K562 (cell line): ENCODE measurements around the gene PCNX4. TPM values are rescaled to one million over a fixed set of nuclear protein-coding genes. Genes with fewer than 3 reads are reported as not detected.
A peak's percentile ranks its signal among the peaks of the same experiment; 100 is the strongest.
"Not testable (repeated sequence)": the region's sequence is repeated elsewhere in the genome, so short reads cannot be mapped to it uniquely, and the experiment has no call there.

Experiments used
- ATAC-seq: fragments of 200-7000 bp; cut with Tn5 transposase; 3 replicates; pipeline ENCODE4 v1.9.1; 2020; ENCODE audit warnings: moderate library complexity
- BruUV-seq: library from RNA; stranded (reverse); fragments of 400-500 nt; replicated peaks from 2 replicates; lab custom pipeline; 2021; lab: Mats Ljungman, UMichigan
- CTCF ChIA-PET: fragments of 300-600 bp; formaldehyde crosslinking; extraction: SDS; loops from one replicate; lab custom pipeline; 2021; ENCODE audit warnings: low intra/inter-chr PET ratio; lab: Yijun Ruan, JAX
- POLR2A ChIA-PET: fragments of 300-600, 350-650 bp; sonication (Branson Sonifier 250); formaldehyde crosslinking; extraction: SDS; loops from one replicate; lab custom pipeline; 2021; ENCODE audit warnings: antibody characterized with exemption, inconsistent platforms; lab: Yijun Ruan, JAX
- DNase-seq, 4 experiments: peaks; one replicate each; pipeline versions ENCODE4 v3.0.0 to v3.0.0-alpha.2; 2011 to 2018; ENCODE audit warnings: low spot score in 3 of 4, mixed read lengths in 3 of 4; ENCODE audit errors: extremely low read depth in 1 of 4
- FAIRE-seq: peaks from 2 replicates; lab custom pipeline; 2011; peaks lifted over from hg19 to GRCh38; lab: Jason Lieb, UNC
- H2AFZ ChIP-seq: 2 replicates; pipeline ENCODE4 v1.6.0; 2011; ENCODE audit warnings: low read depth, low read length, control low read depth, inconsistent platforms
- H3K27ac ChIP-seq: fragments of 200-600 bp; 3 replicates; pipeline ENCODE4 v1.8.0; 2011; ENCODE audit warnings: low read depth, mild to moderate bottlenecking, control low read depth, inconsistent platforms, low read length, moderate library complexity, mixed read lengths; ENCODE audit errors: extremely low read depth
- H3K27me3 ChIP-seq, 2 experiments: fragments of 300-600 bp in 1 of 2; 2 replicates in 1 of 2; 3 replicates in 1 of 2; pipeline versions ENCODE4 v1.6.0 to v1.8.0; 2011; ENCODE audit warnings: inconsistent platforms in 2 of 2, low read length in 2 of 2, mild to moderate bottlenecking in 1 of 2, mixed read lengths in 1 of 2, moderate library complexity in 1 of 2; ENCODE audit not compliant: control insufficient read depth in 2 of 2, insufficient read depth in 2 of 2
- H3K36me3 ChIP-seq: fragments of 300-600 bp; 3 replicates; pipeline ENCODE4 v1.8.0; 2011; ENCODE audit warnings: mild to moderate bottlenecking, low read length, inconsistent platforms; ENCODE audit not compliant: control insufficient read depth, insufficient read depth
- H3K4me1 ChIP-seq, 2 experiments: fragments of 200-600 bp in 1 of 2; replicated peaks in 1 of 2; 2 replicates in 1 of 2; 3 replicates in 1 of 2; pipeline versions ENCODE4 v1.5.1 to v1.8.0; 2011; ENCODE audit warnings: inconsistent platforms in 2 of 2, low read length in 2 of 2, mild to moderate bottlenecking in 1 of 2, mixed read lengths in 1 of 2, moderate library complexity in 1 of 2; ENCODE audit not compliant: control insufficient read depth in 2 of 2, insufficient read depth in 2 of 2
- H3K4me2 ChIP-seq: 2 replicates; pipeline ENCODE4 v1.6.1; 2011; ENCODE audit warnings: low read length, control low read depth, inconsistent platforms, mixed read lengths; ENCODE audit not compliant: insufficient read depth
- H3K4me3 ChIP-seq: fragments of 200-600 bp; sonication (generic), shearing (Covaris generic); 2 replicates; pipeline ENCODE4 v1.5.1; 2016; ENCODE audit warnings: control low read depth, inconsistent platforms
- H3K79me2 ChIP-seq: fragments of 200-600 bp; 3 replicates; pipeline ENCODE4 v1.8.0; 2011; ENCODE audit warnings: low read length, inconsistent platforms; ENCODE audit not compliant: control insufficient read depth, insufficient read depth
- H3K9ac ChIP-seq, 2 experiments: 2 replicates each; pipeline versions ENCODE4 v1.6.0 to v1.6.1; 2011; ENCODE audit warnings: low read depth in 2 of 2, low read length in 2 of 2, control low read depth in 1 of 2, inconsistent platforms in 1 of 2, mild to moderate bottlenecking in 1 of 2, mixed read lengths in 1 of 2; ENCODE audit not compliant: insufficient read depth in 1 of 2
- H3K9me1 ChIP-seq: one replicate; pipeline ENCODE4 v1.6.0; 2011; ENCODE audit warnings: inconsistent platforms, mild to moderate bottlenecking, low read length, moderate library complexity; ENCODE audit not compliant: control insufficient read depth, insufficient read depth
- H3K9me3 ChIP-seq: replicated peaks from 2 replicates; pipeline ENCODE4 v1.5.1; 2011; ENCODE audit warnings: low read depth, low read length, inconsistent platforms; ENCODE audit not compliant: control insufficient read depth, insufficient read depth
- H4K20me1 ChIP-seq: replicated peaks from 2 replicates; pipeline ENCODE4 v1.6.1; 2011; ENCODE audit warnings: low read length, inconsistent platforms, mixed read lengths; ENCODE audit not compliant: control insufficient read depth, insufficient read depth
- ZNF79 ChIP-seq: fragments of 250-450 bp; sonication (Bioruptor Pico); IDR thresholded peaks from 2 replicates; pipeline ENCODE4 v1.4.0; 2020; ENCODE audit warnings: low read depth, mild to moderate bottlenecking, moderate library complexity
- WGBS: fragments of 100-300 bp; shearing (Covaris generic); methylation state at CpG from one replicate; pipeline ENCODE4 v1.1.6; 2016; ENCODE audit warnings: low coverage, mixed read lengths; ENCODE audit not compliant: insufficient coverage; ENCODE audit errors: missing lambda C conversion rate; 5-methylcytosine and 5-hydroxymethylcytosine counted together
- in situ Hi-C: fragments of 300-500 bp; cut with MboI; formaldehyde crosslinking; loops from 4 replicates; pipeline ENCODE4 v1.15.0; 2018; ENCODE audit warnings: inconsistent platforms, mixed read lengths
- intact Hi-C: fragments of 100-400 bp; cut with micrococcal nuclease; formaldehyde crosslinking; loops from 2 replicates; pipeline ENCODE4 v1.14.2; 2022
- polyA plus RNA-seq, 8 experiments: library from polyadenylated mRNA; depleted of rRNA in 4 of 8; stranded (reverse) in 5 of 8; unstranded in 3 of 8; fragments of >200 nt; fragmentation: Nextera tagmentation in 2 of 8; fragmentation: Illumina TruSeq in 1 of 8; extraction: Ambion mirVana in 2 of 8; extraction: Trizol in 1 of 8; gene quantifications; 2 replicates each; pipeline versions ENCODE4 v1.2.1 to v1.2.3, GENCODE V29; 2011 to 2014; ENCODE audit warnings: inconsistent platforms in 1 of 8, missing spikeins in 1 of 8
- total RNA-seq, 7 experiments: library from RNA; depleted of rRNA in 6 of 7; stranded (reverse); fragments of >200 nt in 6 of 7; fragmentation: Illumina TruSeq in 2 of 7; extraction: Trizol in 2 of 7; gene quantifications; 2 replicates each; pipeline versions ENCODE4 v1.2.1 to v1.2.3, GENCODE V29; 2011 to 2021; ENCODE audit warnings: low replicate concordance in 1 of 7
- TF ChIP-seq, protein P1 (sequence below), 2 experiments: IDR thresholded peaks; 2 replicates each; pipeline ENCODE4 v1.6.1; 2011; ENCODE audit warnings: borderline replicate concordance in 1 of 2, control low read depth in 1 of 2, low read depth in 1 of 2, low read length in 1 of 2, mild to moderate bottlenecking in 1 of 2, mixed read lengths in 1 of 2, moderate library complexity in 1 of 2; ENCODE audit not compliant: insufficient read depth in 1 of 2, insufficient read length in 1 of 2, poor library complexity in 1 of 2, severe bottlenecking in 1 of 2; ENCODE audit errors: extremely low read depth in 1 of 2

Gene PCNX4
- total and polyA plus RNA-seq, 9 of the 15 experiments (the other 6 are each of a cell fraction or from before 2014, with no cell fraction given): 10.0 to 41.2 (median 22.4) TPM

DNA sequence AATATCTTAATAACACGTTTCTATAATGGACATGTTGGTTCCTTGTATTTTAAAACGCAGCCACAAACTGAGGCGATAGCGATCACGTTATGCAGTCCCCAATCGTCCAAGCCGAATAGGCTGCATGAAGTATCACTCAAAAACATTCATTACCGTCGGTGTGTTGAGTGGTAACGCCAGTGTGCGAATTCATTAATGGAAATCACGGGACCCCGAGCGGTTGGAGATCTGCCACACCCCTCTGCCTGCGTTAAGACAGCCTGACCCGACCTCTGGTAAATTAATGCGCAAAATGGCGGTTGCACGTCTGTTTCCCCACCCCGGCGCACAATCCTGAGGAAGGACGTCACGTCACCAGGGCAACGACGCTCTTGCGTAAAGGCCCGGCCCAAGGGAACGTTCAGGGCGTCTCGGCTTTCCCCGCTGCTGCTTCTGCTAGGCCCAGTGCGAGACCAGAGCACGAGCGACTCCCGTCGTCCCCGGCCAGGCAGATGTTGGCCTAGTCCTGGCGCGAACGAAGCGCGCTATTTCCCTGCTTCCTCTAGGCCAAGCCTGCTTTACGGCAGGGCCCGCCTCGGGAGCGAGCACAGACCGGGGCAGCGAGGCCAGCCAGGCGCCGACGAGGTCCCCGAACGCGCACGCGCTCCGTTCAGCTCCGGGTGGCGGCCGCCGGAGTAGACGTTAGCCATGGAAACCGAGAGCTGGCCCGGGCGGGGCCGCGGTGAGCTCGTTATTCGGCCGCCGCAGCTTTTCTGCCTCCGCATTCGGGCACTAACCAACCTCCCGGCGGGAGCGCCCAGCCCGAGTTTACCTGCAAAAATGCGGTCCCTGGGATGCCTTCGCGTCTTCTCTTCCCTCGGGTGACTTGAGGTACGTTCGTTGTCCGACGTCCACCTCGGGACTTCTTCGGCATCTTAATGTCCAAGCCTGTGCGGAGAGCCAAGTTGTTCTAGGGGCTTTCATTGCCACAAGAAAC lies at the start of gene PCNX4 (continued):
- TF ChIP-seq, protein P1, sequence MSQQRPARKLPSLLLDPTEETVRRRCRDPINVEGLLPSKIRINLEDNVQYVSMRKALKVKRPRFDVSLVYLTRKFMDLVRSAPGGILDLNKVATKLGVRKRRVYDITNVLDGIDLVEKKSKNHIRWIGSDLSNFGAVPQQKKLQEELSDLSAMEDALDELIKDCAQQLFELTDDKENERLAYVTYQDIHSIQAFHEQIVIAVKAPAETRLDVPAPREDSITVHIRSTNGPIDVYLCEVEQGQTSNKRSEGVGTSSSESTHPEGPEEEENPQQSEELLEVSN (IDR thresholded peaks at IDR 0.05; ENCODE audit: borderline replicate concordance in 1 of 2, extremely low read depth in 1 of 2, insufficient read depth in 1 of 2, insufficient read length in 1 of 2, low read depth in 1 of 2, low read length in 1 of 2, poor library complexity in 1 of 2, severe bottlenecking in 1 of 2): peak; percentile 62 to 69
- TF ChIP-seq ZNF79 (CRISPR knock-in tag): no peak

DNA sequence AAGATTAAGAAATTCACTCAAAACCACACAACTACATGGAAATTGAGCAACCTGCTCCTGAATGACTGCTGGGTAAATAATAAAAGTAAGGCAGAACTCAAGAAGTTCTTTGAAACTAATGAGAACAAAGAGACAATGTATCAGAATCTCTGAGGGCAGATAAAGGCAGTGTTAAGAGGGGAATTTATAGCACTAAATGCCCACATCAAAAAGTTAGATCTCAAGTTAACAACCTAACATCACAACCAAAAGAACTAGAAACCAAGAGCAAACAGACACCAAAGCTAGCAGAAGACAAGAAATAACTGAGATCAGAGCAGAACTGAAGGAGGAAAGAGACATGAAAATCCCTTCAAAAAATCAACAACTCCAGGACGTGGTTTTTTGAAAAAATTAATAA lies 43.7 kb upstream of the PCNX4 start:
- intact Hi-C loops, POLR2A ChIA-PET, H3K36me3 ChIP-seq, H3K4me1 ChIP-seq, H3K9me1 ChIP-seq, H3K4me3 ChIP-seq, CTCF ChIA-PET, H3K4me2 ChIP-seq, H4K20me1 ChIP-seq, H3K9me3 ChIP-seq, in situ Hi-C loops, H3K79me2 ChIP-seq, H3K27me3 ChIP-seq, H2AFZ ChIP-seq, H3K9ac ChIP-seq, FAIRE-seq, H3K27ac ChIP-seq, ATAC-seq, BruUV-seq, DNase-seq: not testable (repeated sequence)
- 0% methylated on average over 1 of the region's 1 CpG for WGBS
